A673 (cell line): ENCODE measurements around the gene CATSPERE.

Experiments used
- CTCF ChIP-seq: fragments of 300-800, 200-600 bp; sonication (generic); conservative IDR thresholded peaks from 2 replicates; pipeline ENCODE4 v1.5.1; 2017; ENCODE audit warnings: low read depth, mild to moderate bottlenecking, antibody characterized with exemption, low read length, moderate library complexity, mixed read lengths
- EZH2 ChIP-seq: fragments of 200-600 bp; sonication (generic); IDR thresholded peaks from 2 replicates; pipeline ENCODE4 v1.6.1; 2017; ENCODE audit warnings: borderline replicate concordance, low read depth, mild to moderate bottlenecking, mixed read lengths, antibody characterized with exemption, low read length; ENCODE audit not compliant: poor library complexity, severe bottlenecking

GRCh38 chr1:244458781-244459180, 2.3 kb upstream of the CATSPERE start:
- no peak for TF ChIP-seq CTCF
- no peak for TF ChIP-seq EZH2
